ENCODE results near the gene C12orf75. TPM values are rescaled to one million over a fixed set of nuclear protein-coding genes. Genes with fewer than 3 reads are reported as not detected.

C12orf75 gene
- total and polyA plus RNA-seq, 2 donors (not counting 3 experiments of a cell fraction or from before 2014, with no cell fraction given) = 23.6 to 60.7 TPM

DNA sequence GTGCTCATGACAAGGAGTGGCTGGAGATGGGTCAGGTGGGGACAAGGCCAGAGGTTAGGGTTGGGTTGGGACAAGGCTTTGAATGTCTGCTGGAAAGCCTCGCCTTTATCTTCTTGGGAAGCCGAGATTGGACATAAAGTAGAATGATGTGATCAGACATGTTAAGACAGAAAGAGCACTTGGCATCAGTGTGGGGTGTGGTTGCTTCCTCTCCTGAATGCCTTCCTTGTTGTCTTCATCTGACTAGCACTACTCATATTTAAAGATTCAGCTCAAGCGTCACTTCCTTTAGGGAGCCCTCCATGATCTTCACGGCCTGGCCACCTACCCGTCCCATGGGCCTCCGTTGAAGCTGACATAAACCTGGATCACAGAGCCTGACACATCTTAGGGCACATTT is 14.8 kb upstream of the C12orf75 start:
- H4K20me1 ChIP-seq (replicated peaks; ENCODE audit: control insufficient read depth, extremely low read depth, insufficient read depth, low read length) = no peaks in the 10 kb centered on the region
- intact Hi-C loops (cut with micrococcal nuclease) (no loop called here), dilution Hi-C loops (cut with MboI; ENCODE audit: extremely low pct_ligation_motif_present, low sequenced_read_pairs) (no loop called here)
- no peaks in the 10 kb centered on the region for H3K9me1 ChIP-seq (replicated peaks; ENCODE audit: control insufficient read depth, extremely low read depth, insufficient read depth, low read length)
- H3K79me2 ChIP-seq (ENCODE audit: control insufficient read depth, insufficient read depth, low read length) = no peaks in the 10 kb centered on the region
- ChIA-PET CTCF (interaction anchor here (1.1 kb wide), 1 partner anchor 15 kb away, joined by 3 read pairs; no protein-coding TSS in a partner anchor), POLR2A (no interaction called here)
- H3K9ac ChIP-seq (replicated peaks; ENCODE audit: extremely low read depth, insufficient read depth, low read length) = no peak overlapping the region
- H3K27ac ChIP-seq (ENCODE audit: insufficient read depth, low read depth, low read length) = no peak overlapping the region
- no peak overlapping the region for H3K4me3 ChIP-seq (replicated peaks in 1 of 3; ENCODE audit: insufficient read depth in 1 of 3, low read depth in 1 of 3, low read length in 3 of 3)
- no peak for FAIRE-seq
- TF ChIP-seq EZH2 (IDR thresholded peaks at IDR 0.05; ENCODE audit: borderline replicate concordance, low read depth, low read length, severe bottlenecking) (no peak), JUN (IDR thresholded peaks at IDR 0.05; ENCODE audit: borderline replicate concordance, insufficient read depth, insufficient read length, low read depth) (no peak), MAX (IDR thresholded peaks at IDR 0.05; ENCODE audit: insufficient read depth, insufficient read length) (no peak), FOS (IDR thresholded peaks at IDR 0.05; ENCODE audit: borderline replicate concordance, insufficient read depth, low read length) (no peak), GATA2 (IDR thresholded peaks at IDR 0.05; ENCODE audit: insufficient read depth, insufficient read length, low read depth, low read length) (no peak), MYC (IDR thresholded peaks at IDR 0.05; ENCODE audit: low read depth, low read length) (no peak), POLR2A (IDR thresholded peaks at IDR 0.05; ENCODE audit: low read depth, low read length) (no peak), POLR2AphosphoS5 (IDR thresholded peaks at IDR 0.05; ENCODE audit: insufficient read depth, low read depth, low read length) (no peak)
- TF ChIP-seq, protein P1, sequence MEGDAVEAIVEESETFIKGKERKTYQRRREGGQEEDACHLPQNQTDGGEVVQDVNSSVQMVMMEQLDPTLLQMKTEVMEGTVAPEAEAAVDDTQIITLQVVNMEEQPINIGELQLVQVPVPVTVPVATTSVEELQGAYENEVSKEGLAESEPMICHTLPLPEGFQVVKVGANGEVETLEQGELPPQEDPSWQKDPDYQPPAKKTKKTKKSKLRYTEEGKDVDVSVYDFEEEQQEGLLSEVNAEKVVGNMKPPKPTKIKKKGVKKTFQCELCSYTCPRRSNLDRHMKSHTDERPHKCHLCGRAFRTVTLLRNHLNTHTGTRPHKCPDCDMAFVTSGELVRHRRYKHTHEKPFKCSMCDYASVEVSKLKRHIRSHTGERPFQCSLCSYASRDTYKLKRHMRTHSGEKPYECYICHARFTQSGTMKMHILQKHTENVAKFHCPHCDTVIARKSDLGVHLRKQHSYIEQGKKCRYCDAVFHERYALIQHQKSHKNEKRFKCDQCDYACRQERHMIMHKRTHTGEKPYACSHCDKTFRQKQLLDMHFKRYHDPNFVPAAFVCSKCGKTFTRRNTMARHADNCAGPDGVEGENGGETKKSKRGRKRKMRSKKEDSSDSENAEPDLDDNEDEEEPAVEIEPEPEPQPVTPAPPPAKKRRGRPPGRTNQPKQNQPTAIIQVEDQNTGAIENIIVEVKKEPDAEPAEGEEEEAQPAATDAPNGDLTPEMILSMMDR (IDR thresholded peaks at IDR 0.05; ENCODE audit: extremely low read depth in 1 of 2, insufficient read depth in 1 of 2, low read depth in 1 of 2, low read length in 2 of 2) = no peak
- no peak overlapping the region for H3K4me2 ChIP-seq (ENCODE audit: insufficient read depth, low read length)
- no peaks in the 10 kb centered on the region for H3K4me1 ChIP-seq (ENCODE audit: control insufficient read depth, extremely low read depth, insufficient read depth, low read length)
- no peaks in the 10 kb centered on the region for H3K9me3 ChIP-seq (replicated peaks; ENCODE audit: control insufficient read depth, insufficient read depth, low read length)
- H2AFZ ChIP-seq (ENCODE audit: low read depth, low read length) = no peak overlapping the region
- no peaks in the 10 kb centered on the region for H3K36me3 ChIP-seq (ENCODE audit: control insufficient read depth in 2 of 2, extremely low read depth in 1 of 2, insufficient read depth in 2 of 2, low read length in 2 of 2)
- no peak for DNase-seq (ENCODE audit: low read depth, low spot score)
- H3K27me3 ChIP-seq (ENCODE audit: control insufficient read depth in 2 of 2, insufficient read depth in 2 of 2, low read length in 2 of 2) = no peaks in the 10 kb centered on the region
- BruUV-seq (replicated peaks) = no TSS peak
